Bronchial epithelial cell (primary cell): ENCODE data around the gene EEPD1. TPM values are rescaled to one million over a fixed set of nuclear protein-coding genes. Genes with fewer than 3 reads are reported as not detected.

Experiments used
- DNase-seq: peaks from one replicate; pipeline ENCODE4 v3.0.0-alpha.2; 2010; ENCODE audit warnings: low read depth
- FAIRE-seq: peaks from 2 replicates; lab custom pipeline; 2011; peaks lifted over from hg19 to GRCh38; lab: Jason Lieb, UNC
- H3K27me3 ChIP-seq: 2 replicates; pipeline ENCODE4 v1.5.1; 2011; ENCODE audit warnings: low read length; ENCODE audit not compliant: control insufficient read depth, insufficient read depth
- H3K36me3 ChIP-seq: 2 replicates; pipeline ENCODE4 v1.5.1; 2011; ENCODE audit warnings: low read length; ENCODE audit not compliant: control insufficient read depth, insufficient read depth
- H3K4me3 ChIP-seq: 2 replicates; pipeline ENCODE4 v1.5.1; 2011; ENCODE audit warnings: mild to moderate bottlenecking, low read depth, low read length, control low read depth
- CTCF ChIP-seq: IDR thresholded peaks from 2 replicates; pipeline ENCODE4 v1.5.1; 2011; ENCODE audit warnings: mild to moderate bottlenecking, moderate library complexity, low read length, control low read depth, inconsistent platforms; ENCODE audit not compliant: insufficient read depth, severe bottlenecking
- total RNA-seq: library from RNA; depleted of rRNA; stranded (reverse); fragments of >200 nt; gene quantifications from 2 replicates; pipeline ENCODE4 v1.2.1, GENCODE V29; 2014

The EEPD1 gene
- total RNA-seq, 1 donor from 2014 or later: 2.9 TPM

DNA sequence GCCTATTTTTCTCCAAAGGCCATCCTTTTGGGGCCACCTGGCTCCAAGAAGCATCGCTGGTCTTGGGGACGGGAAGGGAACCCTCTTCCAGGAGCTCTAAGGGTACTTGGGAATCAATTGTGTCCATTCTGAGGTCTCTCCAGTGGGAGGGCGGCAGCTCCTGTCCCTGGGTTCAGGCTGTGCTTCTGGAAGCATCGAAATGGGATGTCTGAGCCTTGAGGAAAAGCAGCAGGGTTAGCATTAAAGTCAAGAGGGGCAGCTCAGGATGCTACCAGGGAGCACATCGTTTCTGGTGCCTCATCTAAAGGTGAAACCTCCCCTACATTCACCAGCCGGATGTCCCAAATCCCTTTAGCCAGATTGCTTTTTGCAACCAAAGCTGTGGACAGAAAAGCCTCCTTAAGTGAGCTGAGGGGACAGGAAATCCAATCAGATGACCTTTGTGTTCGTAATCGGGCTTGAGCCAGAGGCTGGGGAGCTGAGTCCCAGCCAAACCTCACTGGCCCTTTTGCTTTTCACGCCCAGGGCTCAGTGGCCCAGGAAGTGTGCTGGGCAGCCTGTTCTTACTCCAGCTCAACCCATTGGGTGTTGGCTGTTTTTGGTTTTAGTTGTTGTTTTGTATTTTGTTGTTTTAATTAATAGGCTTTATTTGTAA lies 147.8 kb downstream of the EEPD1 start:
- DNase-seq (no peak), FAIRE-seq (no peak)
- Histone ChIP-seq H3K27me3 (no peaks in the 10 kb centered on the region), H3K36me3 (no peaks in the 10 kb centered on the region), H3K4me3 (no peak overlapping the region)
- TF ChIP-seq CTCF: no peak

DNA sequence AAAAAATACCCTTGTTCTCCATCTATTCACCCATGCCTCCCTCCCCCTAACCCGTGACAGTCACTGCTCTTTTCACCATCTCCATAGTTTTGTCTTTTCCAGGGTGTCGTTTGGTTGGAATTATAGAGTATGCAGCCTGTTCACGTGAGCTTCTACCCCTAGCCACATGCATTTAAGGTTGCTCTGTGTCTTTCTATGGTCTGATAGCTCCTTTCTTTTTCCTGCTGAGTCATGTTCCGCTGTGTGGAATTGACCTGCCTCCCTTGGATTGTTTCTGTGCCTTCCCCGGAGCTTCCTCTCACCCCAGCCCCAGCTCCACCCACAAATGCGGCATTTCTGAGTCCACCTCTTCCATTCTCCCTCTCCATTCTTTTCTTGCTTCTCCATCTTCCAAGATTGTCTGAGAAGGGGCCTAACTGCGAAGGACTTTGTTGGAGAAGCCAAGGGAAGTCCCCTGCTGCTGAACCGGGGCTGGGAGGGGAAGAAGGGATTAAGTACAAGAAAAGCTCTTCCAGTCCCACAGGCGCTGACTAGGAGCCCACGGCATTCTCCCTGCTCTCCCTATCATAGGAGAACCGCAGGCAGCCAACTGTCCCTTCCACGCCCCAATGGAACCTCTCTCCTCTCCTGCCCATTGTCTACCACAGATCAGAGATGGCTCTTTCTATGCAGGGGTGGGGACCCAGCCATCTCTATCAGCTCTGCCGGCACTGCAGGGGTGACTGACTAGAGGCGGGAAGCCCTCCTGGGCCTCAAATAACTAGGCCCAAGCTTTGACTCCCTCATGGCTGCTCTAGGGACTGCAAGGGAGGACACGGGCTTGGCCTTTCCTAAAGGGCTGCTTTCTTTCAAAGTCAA lies 149.1 kb downstream of the EEPD1 start:
- FAIRE-seq (no peak), DNase-seq (peak; percentile 33)
- H3K27me3 ChIP-seq: no peaks in the 10 kb centered on the region
- TF ChIP-seq CTCF: no peak
- no peaks in the 10 kb centered on the region for H3K36me3 ChIP-seq
- no peak overlapping the region for H3K4me3 ChIP-seq

GRCh38 chr7:36303202-36304098 lies 150.4 kb downstream of the EEPD1 start:
- Histone ChIP-seq H3K4me3 (no peak overlapping the region), H3K27me3 (no peaks in the 10 kb centered on the region), H3K36me3 (no peaks in the 10 kb centered on the region)
- DNase-seq: peak; percentile 88
- no peak for TF ChIP-seq CTCF
- FAIRE-seq: no peak

GRCh38 chr7:36304099-36304425 lies 151.0 kb downstream of the EEPD1 start:
- DNase-seq (peak; percentile 12), FAIRE-seq (no peak)
- Histone ChIP-seq H3K4me3 (no peak overlapping the region), H3K27me3 (no peaks in the 10 kb centered on the region), H3K36me3 (no peaks in the 10 kb centered on the region)
- TF ChIP-seq CTCF: no peak

- FAIRE-seq (no peak), DNase-seq (no peak)
- Histone ChIP-seq H3K4me3 (no peak overlapping the region), H3K36me3 (no peaks in the 10 kb centered on the region), H3K27me3 (no peaks in the 10 kb centered on the region)
- TF ChIP-seq CTCF: no peak
Observed at GRCh38 chr7:36305226-36305625, 152.2 kb downstream of the EEPD1 start.
